ENCODE data around the gene NDUFAF8.

The NDUFAF8 gene

GRCh38 chr17:81282876-81283275 lies 43.8 kb downstream of the NDUFAF8 start:
- no peak overlapping the region for H3K27ac ChIP-seq (ENCODE audit: low read depth, low read length)
- H2AFZ ChIP-seq (ENCODE audit: low read depth, low read length, severe bottlenecking): no peak overlapping the region
- H3K4me3 ChIP-seq (ENCODE audit: insufficient read depth, low read length, poor library complexity, severe bottlenecking): no peak overlapping the region
- H3K9me2 ChIP-seq (replicated peaks; ENCODE audit: insufficient read depth, low read length): no peaks in the 10 kb centered on the region
- H3K27me3 ChIP-seq (ENCODE audit: low read length): no peaks in the 10 kb centered on the region
- H3K36me3 ChIP-seq (ENCODE audit: low read length): no peaks in the 10 kb centered on the region
- H4K20me1 ChIP-seq (ENCODE audit: low read depth, low read length): no peaks in the 10 kb centered on the region
- peaks cover 14% of the 10 kb centered on the region; the same call in 1 of the 2 replicates for H3K79me2 ChIP-seq (ENCODE audit: insufficient read depth, low read length)
- no peaks in the 10 kb centered on the region for H3K9me3 ChIP-seq (ENCODE audit: insufficient read depth, low read length)
- TF ChIP-seq CTCF (IDR thresholded peaks at IDR 0.05; ENCODE audit: insufficient read depth, low read length, poor library complexity, severe bottlenecking) (no peak), EZH2phosphoT487 (conservative IDR thresholded peaks at IDR 0.05; ENCODE audit: low read length) (no peak)
- no peak overlapping the region for H3K9ac ChIP-seq (ENCODE audit: low read length)
- no peaks in the 10 kb centered on the region for H3F3A ChIP-seq (ENCODE audit: insufficient read depth)
- no peak overlapping the region for H3K4me2 ChIP-seq (ENCODE audit: low read depth, low read length, poor library complexity, severe bottlenecking)

- no peak overlapping the region for H3K4me2 ChIP-seq (ENCODE audit: low read depth, low read length, poor library complexity, severe bottlenecking)
- no peak overlapping the region for H3K27ac ChIP-seq (ENCODE audit: low read depth, low read length)
- no peak overlapping the region for H3K4me3 ChIP-seq (ENCODE audit: insufficient read depth, low read length, poor library complexity, severe bottlenecking)
- no peaks in the 10 kb centered on the region for H3K27me3 ChIP-seq (ENCODE audit: low read length)
- peaks cover 26% of the 10 kb centered on the region for H3K79me2 ChIP-seq (ENCODE audit: insufficient read depth, low read length)
- H3F3A ChIP-seq (ENCODE audit: insufficient read depth): no peaks in the 10 kb centered on the region
- no peaks in the 10 kb centered on the region for H4K20me1 ChIP-seq (ENCODE audit: low read depth, low read length)
- no peak for TF ChIP-seq EZH2phosphoT487 (conservative IDR thresholded peaks at IDR 0.05; ENCODE audit: low read length)
- TF ChIP-seq CTCF (IDR thresholded peaks at IDR 0.05; ENCODE audit: insufficient read depth, low read length, poor library complexity, severe bottlenecking): no peak
- no peaks in the 10 kb centered on the region for H3K36me3 ChIP-seq (ENCODE audit: low read length)
- H2AFZ ChIP-seq (ENCODE audit: low read depth, low read length, severe bottlenecking): no peak overlapping the region
- no peak overlapping the region for H3K9ac ChIP-seq (ENCODE audit: low read length)
- no peaks in the 10 kb centered on the region for H3K9me2 ChIP-seq (replicated peaks; ENCODE audit: insufficient read depth, low read length)
- no peaks in the 10 kb centered on the region for H3K9me3 ChIP-seq (ENCODE audit: insufficient read depth, low read length)
These were observed 46.2 kb downstream of the NDUFAF8 start for GRCh38 chr17:81285179-81285878.

GRCh38 chr17:81285894-81286293 lies 46.8 kb downstream of the NDUFAF8 start:
- H3K4me2 ChIP-seq (ENCODE audit: low read depth, low read length, poor library complexity, severe bottlenecking): no peak overlapping the region
- H3K9me2 ChIP-seq (replicated peaks; ENCODE audit: insufficient read depth, low read length): no peaks in the 10 kb centered on the region
- no peak overlapping the region for H2AFZ ChIP-seq (ENCODE audit: low read depth, low read length, severe bottlenecking)
- peaks cover 29% of the 10 kb centered on the region for H3K79me2 ChIP-seq (ENCODE audit: insufficient read depth, low read length)
- no peak overlapping the region for H3K4me3 ChIP-seq (ENCODE audit: insufficient read depth, low read length, poor library complexity, severe bottlenecking)
- no peak overlapping the region for H3K9ac ChIP-seq (ENCODE audit: low read length)
- no peaks in the 10 kb centered on the region for H3K27me3 ChIP-seq (ENCODE audit: low read length)
- TF ChIP-seq EZH2phosphoT487 (conservative IDR thresholded peaks at IDR 0.05; ENCODE audit: low read length): no peak
- TF ChIP-seq CTCF (IDR thresholded peaks at IDR 0.05; ENCODE audit: insufficient read depth, low read length, poor library complexity, severe bottlenecking): no peak
- no peaks in the 10 kb centered on the region for H3K9me3 ChIP-seq (ENCODE audit: insufficient read depth, low read length)
- H3K27ac ChIP-seq (ENCODE audit: low read depth, low read length): no peak overlapping the region
- H3K36me3 ChIP-seq (ENCODE audit: low read length): no peaks in the 10 kb centered on the region
- H3F3A ChIP-seq (ENCODE audit: insufficient read depth): no peaks in the 10 kb centered on the region
- no peaks in the 10 kb centered on the region for H4K20me1 ChIP-seq (ENCODE audit: low read depth, low read length)
